A549 treated with AZD2906 at 1 μM for 4 hours (cell line): Measurements from ENCODE around the gene WDR93. TPM values are rescaled to one million over a fixed set of nuclear protein-coding genes. Genes with fewer than 3 reads are reported as not detected.

Experiments
- total RNA-seq: library from RNA; stranded (reverse); fragments of 200-300 nt; extraction: Qiagen RNA extraction; gene quantifications from 5 replicates; pipeline ENCODE4 v1.2.3, GENCODE V29; 2022

WDR93 gene
- total RNA-seq, result 0.13 to 0.25 TPM (median 0.21 TPM) in 5 replicates

GRCh38 chr15:89690276-89691218 is at the start of gene WDR93, which contains the start of gene PEX11A:
TSS of gene WDR93 (plus strand) at chr15:89690811. CDS start at chr15:89701747, 10,936 bp downstream.
TSS of gene PEX11A (minus strand) at chr15:89690754. CDS start at chr15:89690632, 122 bp downstream.

GRCh38 chr15:89654847-89655805 is 35.5 kb upstream of the WDR93 start, which contains the start of gene KIF7:
TSS of gene KIF7 (minus strand) at chr15:89655467. CDS start at chr15:89652930, 2,537 bp downstream.

GRCh38 chr15:89679212-89679611 is 11.4 kb upstream of the WDR93 start, which contains the start of gene PLIN1:
TSS of gene PLIN1 (minus strand) at chr15:89679367. CDS start at chr15:89677489, 1,878 bp downstream.

GRCh38 chr15:89750560-89751542 is 60.2 kb downstream of the WDR93 start, which contains the start of gene MESP1:
TSS of gene MESP1 (minus strand) at chr15:89751249. CDS start at chr15:89751231, 18 bp downstream.

GRCh38 chr15:89776274-89777072 is 85.9 kb downstream of the WDR93 start, which contains the start of gene MESP2:
TSS of gene MESP2 (plus strand) at chr15:89776332. CDS start at chr15:89776358, 26 bp downstream.

Other genes with a start within 250 kb of the WDR93 start
- gene RHCG, start 194.2 kb upstream of the WDR93 start, total RNA-seq, result 37.6 to 51.2 TPM (median 44.0 TPM) in 5 replicates
- gene TICRR, start 115.3 kb upstream of the WDR93 start, total RNA-seq, result 10.5 to 12.4 TPM (median 11.6 TPM) in 5 replicates
- gene KIF7, start 35.3 kb upstream of the WDR93 start, total RNA-seq, result 3.4 to 5.1 TPM (median 4.1 TPM) in 5 replicates
- 0.06 to 0.11 TPM (median 0.09 TPM) in 5 replicates for gene PLIN1, start 11.4 kb upstream of the WDR93 start, total RNA-seq
- 7.2 to 9.8 TPM (median 9.5 TPM) in 5 replicates for gene PEX11A, start 57 bp upstream of the WDR93 start, total RNA-seq
- 1.1 to 7.5 TPM (median 5.5 TPM) in 5 replicates for gene MESP1, start 60.4 kb downstream of the WDR93 start, total RNA-seq
- gene MESP2, start 85.5 kb downstream of the WDR93 start, total RNA-seq, result 0.09 to 0.83 TPM (median 0.40 TPM) in 5 replicates
- gene ANPEP, start 124.0 kb downstream of the WDR93 start, total RNA-seq, result 71.2 to 93.4 TPM (median 77.9 TPM) in 5 replicates
- gene AP3S2, start 203.2 kb downstream of the WDR93 start, total RNA-seq, result 35.5 to 75.6 TPM (median 35.6 TPM) in 5 replicates
- 9.6 to 12.7 TPM (median 12.2 TPM) in 5 replicates for gene ARPIN, start 222.1 kb downstream of the WDR93 start, total RNA-seq